Mucosa of descending colon (tissue), 3 donors: ENCODE data around the gene SYCE1L. TPM values are rescaled to one million over a fixed set of nuclear protein-coding genes. Genes with fewer than 3 reads are reported as not detected.
"Not testable (repeated sequence)": the region's sequence is repeated elsewhere in the genome, so short reads cannot be mapped to it uniquely, and the experiment has no call there.

ENCODE experiments used
- ATAC-seq: fragments of 200-7000 bp; cut with Tn5 transposase; one replicate; pipeline ENCODE4 v1.9.1; 2020; ENCODE audit warnings: mild to moderate bottlenecking, moderate library complexity
- DNase-seq, 3 donors: peaks; one replicate each; pipeline ENCODE4 v3.0.0-alpha.2; 2020
- H3K36me3 ChIP-seq: fragments of 200-600 bp; one replicate; pipeline ENCODE4 v1.8.0; 2021; ENCODE audit warnings: low read depth, mild to moderate bottlenecking
- H3K4me1 ChIP-seq: fragments of 200-600 bp; one replicate; pipeline ENCODE4 v1.8.0; 2021; ENCODE audit warnings: low read depth, mild to moderate bottlenecking
- H3K4me3 ChIP-seq: fragments of 200-600 bp; one replicate; pipeline ENCODE4 v1.8.0; 2021; ENCODE audit warnings: mild to moderate bottlenecking
- H3K9me3 ChIP-seq: fragments of 200-600 bp; one replicate; pipeline ENCODE4 v1.8.0; 2021; ENCODE audit warnings: mild to moderate bottlenecking
- CTCF ChIP-seq: fragments of 200-600 bp; IDR thresholded peaks from one replicate; pipeline ENCODE4 v1.8.0; 2022; ENCODE audit warnings: antibody characterized with exemption, mild to moderate bottlenecking
- intact Hi-C, 2 donors: fragments of 100-400 bp; cut with DNase I in 1 of 2; cut with micrococcal nuclease in 1 of 2; formaldehyde crosslinking; loops; one replicate each; pipeline versions ENCODE4 v1.11.0 to v1.11.1; 2022; cut with DNase I, micrococcal nuclease
- long read RNA-seq, 2 donors: library from polyadenylated mRNA; unstranded; transcript quantifications; one replicate each; pipeline ENCODE4 v2.0.0, GENCODE V29; 2019 to 2021
- total RNA-seq, 3 donors: library from RNA; stranded (reverse); fragmentation: NEBNext Ultra II Directional in 2 of 3; extraction: Animal tissue kit (Norgen Biotek cat#: 25700) in 2 of 3; gene quantifications; one replicate each; pipeline versions ENCODE4 v1.2.1 to v1.2.4, GENCODE V29; 2021 to 2023
- donor health status: DM: no; HTN: no; CAD: no; lungs with moderate emphysema.
- donor health status: DM: no; HTN: no; CAD: no.
- donor health status: DM: no; HTN: yes; CAD: no.

The SYCE1L gene
- total RNA-seq: 1 to 10 TPM; 1.7 to 6.3 (median 2.7) TPM
- long read RNA-seq, donor 1, partial matches to known transcripts: 1 of 4 reads
- long read RNA-seq, donor 1, other reads (novel, unspliced or antisense): 3 of 4 reads
- long read RNA-seq, donor 2, partial matches to known transcripts: 1 of 2 reads
- long read RNA-seq, donor 2, other reads (novel, unspliced or antisense): 1 of 2 reads

- Histone ChIP-seq H3K4me1 (no peaks in the 10 kb centered on the region), H3K9me3 (no peaks in the 10 kb centered on the region), H3K4me3 (no peak within 1 kb of the TSS), H3K36me3 (peaks cover 16% of the 10 kb centered on the region)
- TF ChIP-seq CTCF: no peak
- intact Hi-C loops: no loop called here
- ATAC-seq (no peak), DNase-seq (no peak)
Observed at GRCh38 chr16:77199211-77199610, at the start of gene SYCE1L. Gene SYCE1L, plus strand, starts transcription at chr16:77199408. Its CDS starts 44 bp downstream, at chr16:77199452.

- no peaks in the 10 kb centered on the region for H3K9me3 ChIP-seq
- DNase-seq: no peak
- H3K4me1 ChIP-seq: no peaks in the 10 kb centered on the region
- no peak overlapping the region for H3K4me3 ChIP-seq
- intact Hi-C loops: no loop called here
- H3K36me3 ChIP-seq: no peaks in the 10 kb centered on the region
- ATAC-seq: no peak
- TF ChIP-seq CTCF: no peak
Observed at GRCh38 chr16:77157346-77158058, 41.7 kb upstream of the SYCE1L start.

GRCh38 chr16:77158293-77158692, 40.9 kb upstream of the SYCE1L start:
- Histone ChIP-seq H3K4me1 (no peaks in the 10 kb centered on the region), H3K4me3 (no peak overlapping the region), H3K9me3 (no peaks in the 10 kb centered on the region), H3K36me3 (no peaks in the 10 kb centered on the region)
- no peak for TF ChIP-seq CTCF
- no peak for DNase-seq
- ATAC-seq: no peak
- intact Hi-C loops: no loop called here

- intact Hi-C loops: no loop called here
Observed at GRCh38 chr16:77165006-77165405, 34.2 kb upstream of the SYCE1L start.

GRCh38 chr16:77165536-77166236, 33.5 kb upstream of the SYCE1L start:
- intact Hi-C loops, ATAC-seq, H3K36me3 ChIP-seq: not testable (repeated sequence)

More at GRCh38 chr16:77165006-77165405, 34.2 kb upstream of the SYCE1L start:
- Histone ChIP-seq H3K4me1 (no peaks in the 10 kb centered on the region), H3K9me3 (no peaks in the 10 kb centered on the region), H3K4me3 (no peak overlapping the region), H3K36me3 (no peaks in the 10 kb centered on the region)
- no peak for TF ChIP-seq CTCF
- DNase-seq (no peak), ATAC-seq (no peak)

GRCh38 chr16:77166726-77167125, 32.5 kb upstream of the SYCE1L start:
- Histone ChIP-seq H3K9me3 (no peaks in the 10 kb centered on the region), H3K4me3 (no peak overlapping the region), H3K4me1 (no peaks in the 10 kb centered on the region), H3K36me3 (no peaks in the 10 kb centered on the region)
- intact Hi-C loops: no loop called here
- no peak for ATAC-seq
- DNase-seq: no peak
- no peak for TF ChIP-seq CTCF

More at GRCh38 chr16:77165536-77166236, 33.5 kb upstream of the SYCE1L start:
- not testable (repeated sequence) for H3K9me3 ChIP-seq, H3K4me1 ChIP-seq, DNase-seq, H3K4me3 ChIP-seq
